GM18520 (cell line): ENCODE data around the gene DDX10.
"Not testable (repeated sequence)": the region's sequence is repeated elsewhere in the genome, so short reads cannot be mapped to it uniquely, and the experiment has no call there.

ENCODE experiments used
- ATAC-seq: cut with Tn5 transposase; IDR thresholded peaks from one replicate; pipeline ENCODE4 v1.9.1; 2021; ENCODE audit not compliant: unreplicated experiment

Gene DDX10

GRCh38 chr11:108817976-108818375 lies 153.1 kb downstream of the DDX10 start:
- no peak for ATAC-seq

GRCh38 chr11:108818971-108819370 lies 154.1 kb downstream of the DDX10 start:
- no peak for ATAC-seq

GRCh38 chr11:108819957-108820356 lies 155.1 kb downstream of the DDX10 start:
- ATAC-seq, result no peak

GRCh38 chr11:108823960-108824359 lies 159.1 kb downstream of the DDX10 start:
- ATAC-seq, result not testable (repeated sequence)

GRCh38 chr11:108824545-108824944 lies 159.7 kb downstream of the DDX10 start:
- ATAC-seq, result no peak

GRCh38 chr11:108825381-108825780 lies 160.5 kb downstream of the DDX10 start:
- no peak for ATAC-seq

GRCh38 chr11:108826136-108826535 lies 161.3 kb downstream of the DDX10 start:
- no peak for ATAC-seq

- no peak for ATAC-seq
Measured at GRCh38 chr11:108835624-108836023, 170.8 kb downstream of the DDX10 start.

GRCh38 chr11:108836541-108836940 lies 171.7 kb downstream of the DDX10 start:
- no peak for ATAC-seq

- ATAC-seq, result no peak
Measured at GRCh38 chr11:108838102-108838791, 173.4 kb downstream of the DDX10 start.

- ATAC-seq, result no peak
Measured at GRCh38 chr11:108838792-108839105, 173.9 kb downstream of the DDX10 start.

- ATAC-seq, result no peak
Measured at GRCh38 chr11:108846009-108846408, 181.1 kb downstream of the DDX10 start.

GRCh38 chr11:108847298-108847990 lies 182.6 kb downstream of the DDX10 start:
- ATAC-seq, result no peak

- ATAC-seq, result no peak
Measured at GRCh38 chr11:108851781-108852180, 186.9 kb downstream of the DDX10 start.

- no peak for ATAC-seq
Measured at GRCh38 chr11:108852701-108853100, 187.8 kb downstream of the DDX10 start.

- no peak for ATAC-seq
Measured at GRCh38 chr11:108853151-108853550, 188.3 kb downstream of the DDX10 start.

- ATAC-seq, result peak; percentile 12
Measured at GRCh38 chr11:108853864-108854263, 189.0 kb downstream of the DDX10 start.

GRCh38 chr11:108854346-108854745 lies 189.5 kb downstream of the DDX10 start:
- peak; percentile 95 for ATAC-seq

GRCh38 chr11:108857382-108857781 lies 192.5 kb downstream of the DDX10 start:
- ATAC-seq, result no peak

GRCh38 chr11:108858622-108859021 lies 193.8 kb downstream of the DDX10 start:
- ATAC-seq, result no peak

- no peak for ATAC-seq
Measured at GRCh38 chr11:108859510-108859909, 194.6 kb downstream of the DDX10 start.

GRCh38 chr11:108863528-108863927 lies 198.7 kb downstream of the DDX10 start:
- no peak for ATAC-seq

- no peak for ATAC-seq
Measured at GRCh38 chr11:108865406-108865805, 200.5 kb downstream of the DDX10 start.
